GM13977 (cell line): ENCODE results near the gene ACER3.

Experiments
- DNase-seq: peaks from one replicate; pipeline ENCODE4 v3.0.0; 2012; ENCODE audit warnings: low spot score
- CTCF ChIP-seq: IDR thresholded peaks from 2 replicates; pipeline ENCODE4 v1.5.1; 2012; ENCODE audit warnings: mild to moderate bottlenecking, control low read depth; ENCODE audit not compliant: insufficient read depth; ENCODE audit errors: extremely low read depth, missing control alignments
- in situ Hi-C: fragments of 300-500 bp; cut with MboI; formaldehyde crosslinking; loops from one replicate; pipeline ENCODE4 v1.12.0; 2022; ENCODE audit warnings: low sequenced_read_pairs, low pct_unique_long_range_greater_than_20kb, mixed read lengths, inconsistent platforms; ENCODE audit not compliant: unreplicated experiment

The ACER3 gene

GRCh38 chr11:77074205-77074604 lies 213.5 kb downstream of the ACER3 start:
- no peak for TF ChIP-seq CTCF
- DNase-seq: no peak

GRCh38 chr11:77074626-77075221 lies 214.0 kb downstream of the ACER3 start:
- no peak for TF ChIP-seq CTCF
- in situ Hi-C loops: no loop called here
- DNase-seq: no peak

More at GRCh38 chr11:77074205-77074604, 213.5 kb downstream of the ACER3 start:
- in situ Hi-C loops: no loop called here

- no peak for TF ChIP-seq CTCF
- in situ Hi-C loops: no loop called here
- DNase-seq: no peak
Measured at GRCh38 chr11:77075425-77075905, 214.7 kb downstream of the ACER3 start.
